ENCODE measurements around the gene GPR180.

The GPR180 gene

DNA sequence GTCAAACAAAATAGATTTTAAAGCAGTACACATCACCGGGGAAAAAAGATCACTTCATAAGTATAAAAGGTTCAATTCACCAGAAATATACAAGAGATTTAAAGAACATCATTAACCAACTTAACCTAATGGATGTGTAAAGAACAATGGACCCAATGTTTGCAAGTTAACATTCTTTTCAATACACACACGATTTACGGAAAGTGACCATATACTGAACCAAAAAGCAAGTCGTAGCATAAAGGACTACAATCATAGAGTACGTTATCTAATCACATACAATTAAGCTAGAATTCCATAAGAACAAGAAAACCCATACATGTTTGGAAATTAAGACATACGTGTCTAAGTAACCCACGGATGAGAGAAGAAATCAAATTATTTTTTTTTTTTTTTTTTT lies 15.3 kb upstream of the GPR180 start:
- H3K36me3 Mint-ChIP-seq = peaks cover 39% of the 10 kb centered on the region

DNA sequence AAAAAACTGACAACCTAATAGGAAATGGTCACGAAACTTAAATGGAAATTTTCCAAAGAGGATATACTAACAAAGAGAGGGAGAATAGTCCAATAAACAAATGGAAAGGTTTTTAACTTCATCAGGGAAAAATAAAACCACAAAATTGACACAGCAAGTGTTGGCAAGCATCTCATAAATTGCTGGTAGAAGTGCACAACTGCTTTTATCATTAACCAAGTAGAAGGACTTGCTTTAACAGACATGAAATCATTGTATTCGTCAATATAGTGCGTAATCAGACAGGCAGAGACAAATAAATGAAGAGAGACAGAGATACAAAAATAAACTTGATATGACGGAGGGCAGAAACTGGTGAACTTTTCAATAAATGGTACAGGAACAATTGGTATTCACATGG lies 13.1 kb upstream of the GPR180 start:
- H3K4me1 Mint-ChIP-seq = peaks cover 52% of the 10 kb centered on the region
- H3K27ac Mint-ChIP-seq = no peak overlapping the region
- peak overlapping the region; percentile 16 for H3K4me3 Mint-ChIP-seq

More for the DNA sequence above, 15.3 kb upstream of the GPR180 start:
- H3K27ac Mint-ChIP-seq = peak overlapping the region; percentile 47
- H3K4me3 Mint-ChIP-seq = no peak overlapping the region
- no peaks in the 10 kb centered on the region for H3K27me3 Mint-ChIP-seq
- H3K4me1 Mint-ChIP-seq = peaks cover 42% of the 10 kb centered on the region
- no peaks in the 10 kb centered on the region for H3K9me3 Mint-ChIP-seq

GRCh38 chr13:94590744-94591143 lies 10.9 kb upstream of the GPR180 start:
- peaks cover 36% of the 10 kb centered on the region for H3K36me3 Mint-ChIP-seq

More for the DNA sequence above, 13.1 kb upstream of the GPR180 start:
- Mint-ChIP-seq H3K27me3 (no peaks in the 10 kb centered on the region), H3K36me3 (peaks cover 36% of the 10 kb centered on the region), H3K9me3 (no peaks in the 10 kb centered on the region)

GRCh38 chr13:94595001-94595949 lies 6.4 kb upstream of the GPR180 start:
- Mint-ChIP-seq H3K4me3 (peak overlapping the region; percentile 92), H3K36me3 (peaks cover 14% of the 10 kb centered on the region), H3K9me3 (no peaks in the 10 kb centered on the region), H3K4me1 (peaks cover 42% of the 10 kb centered on the region), H3K27me3 (no peaks in the 10 kb centered on the region), H3K27ac (peak overlapping the region; percentile 98)

More at GRCh38 chr13:94590744-94591143, 10.9 kb upstream of the GPR180 start:
- peaks cover 60% of the 10 kb centered on the region for H3K4me1 Mint-ChIP-seq
- peak overlapping the region; percentile 67 for H3K4me3 Mint-ChIP-seq
- H3K27me3 Mint-ChIP-seq = no peaks in the 10 kb centered on the region
- H3K27ac Mint-ChIP-seq = peak overlapping the region; percentile 79
- no peaks in the 10 kb centered on the region for H3K9me3 Mint-ChIP-seq

GRCh38 chr13:94595950-94596574 lies 5.6 kb upstream of the GPR180 start, which contains the start of gene TGDS:
TGDS (minus strand) TSS chr13:94596152; CDS start chr13:94596136, 16 bp downstream.
- Mint-ChIP-seq H3K36me3 (peaks cover 11% of the 10 kb centered on the region), H3K9me3 (no peaks in the 10 kb centered on the region), H3K27ac (peak within 1 kb of the TSS; percentile 98), H3K4me3 (peak within 1 kb of the TSS; percentile 92), H3K27me3 (no peaks in the 10 kb centered on the region), H3K4me1 (peaks cover 42% of the 10 kb centered on the region)

GRCh38 chr13:94596575-94596971 lies 5.1 kb upstream of the GPR180 start:
- no peaks in the 10 kb centered on the region for H3K27me3 Mint-ChIP-seq
- peak overlapping the region; percentile 87 for H3K27ac Mint-ChIP-seq
- H3K4me3 Mint-ChIP-seq = peak overlapping the region; percentile 92
- no peaks in the 10 kb centered on the region for H3K9me3 Mint-ChIP-seq
- peaks cover 11% of the 10 kb centered on the region for H3K36me3 Mint-ChIP-seq
- peaks cover 46% of the 10 kb centered on the region for H3K4me1 Mint-ChIP-seq

- peaks cover 7% of the 10 kb centered on the region for H3K36me3 Mint-ChIP-seq
- H3K9me3 Mint-ChIP-seq = no peaks in the 10 kb centered on the region
- no peaks in the 10 kb centered on the region for H3K27me3 Mint-ChIP-seq
- H3K4me3 Mint-ChIP-seq = no peak overlapping the region
- H3K27ac Mint-ChIP-seq = peak overlapping the region; percentile 62
- H3K4me1 Mint-ChIP-seq = peaks cover 47% of the 10 kb centered on the region
These were observed 3.4 kb upstream of the GPR180 start for GRCh38 chr13:94598281-94598680.

DNA sequence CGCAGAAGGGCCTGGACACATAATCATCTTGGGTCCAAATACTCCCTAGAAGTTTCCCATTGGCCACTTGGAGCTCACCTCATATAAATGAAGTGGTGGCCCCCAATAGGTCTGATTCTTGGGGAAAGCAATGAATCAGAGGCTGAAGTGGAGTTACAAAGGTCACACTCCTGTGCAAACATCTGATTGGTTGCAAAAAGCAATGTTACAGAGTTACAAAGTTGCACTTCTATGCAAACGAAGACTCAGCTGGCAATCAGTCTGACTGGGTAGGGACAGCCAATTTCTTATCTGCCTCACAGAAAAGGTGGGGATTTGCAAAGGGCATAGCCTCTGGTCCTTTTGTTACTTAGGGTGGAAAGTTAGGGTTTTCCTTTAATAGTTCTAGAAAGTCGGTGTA lies 1.8 kb upstream of the GPR180 start:
- Mint-ChIP-seq H3K9me3 (no peaks in the 10 kb centered on the region), H3K27ac (no peak overlapping the region), H3K27me3 (no peaks in the 10 kb centered on the region), H3K4me1 (peaks cover 35% of the 10 kb centered on the region), H3K36me3 (peaks cover 1% of the 10 kb centered on the region), H3K4me3 (peak overlapping the region; percentile 11)

GRCh38 chr13:94602467-94602866 lies 810 bp downstream of the GPR180 start:
- H3K9me3 Mint-ChIP-seq = no peaks in the 10 kb centered on the region
- peak overlapping the region; percentile 62 for H3K27ac Mint-ChIP-seq
- H3K4me3 Mint-ChIP-seq = peak overlapping the region; percentile 87
- no peaks in the 10 kb centered on the region for H3K27me3 Mint-ChIP-seq
- H3K4me1 Mint-ChIP-seq = peaks cover 39% of the 10 kb centered on the region
- H3K36me3 Mint-ChIP-seq = no peaks in the 10 kb centered on the region

GRCh38 chr13:94607056-94607455 lies 5.4 kb downstream of the GPR180 start:
- Mint-ChIP-seq H3K9me3 (no peaks in the 10 kb centered on the region), H3K27me3 (no peaks in the 10 kb centered on the region), H3K4me3 (no peak overlapping the region), H3K4me1 (peaks cover 38% of the 10 kb centered on the region), H3K36me3 (peaks cover 1% of the 10 kb centered on the region), H3K27ac (peak overlapping the region; percentile 15)

GRCh38 chr13:94607939-94608338 lies 6.3 kb downstream of the GPR180 start:
- Mint-ChIP-seq H3K4me1 (peaks cover 31% of the 10 kb centered on the region), H3K36me3 (peaks cover 2% of the 10 kb centered on the region), H3K27ac (peak overlapping the region; percentile 18), H3K27me3 (no peaks in the 10 kb centered on the region), H3K9me3 (no peaks in the 10 kb centered on the region), H3K4me3 (no peak overlapping the region)

- H3K27me3 Mint-ChIP-seq = no peaks in the 10 kb centered on the region
- H3K27ac Mint-ChIP-seq = peak overlapping the region; percentile 12
- peaks cover 27% of the 10 kb centered on the region for H3K4me1 Mint-ChIP-seq
- H3K36me3 Mint-ChIP-seq = peaks cover 3% of the 10 kb centered on the region
- no peaks in the 10 kb centered on the region for H3K9me3 Mint-ChIP-seq
- no peak overlapping the region for H3K4me3 Mint-ChIP-seq
These were observed 6.9 kb downstream of the GPR180 start for GRCh38 chr13:94608586-94608985.

GRCh38 chr13:94609196-94609595 lies 7.5 kb downstream of the GPR180 start:
- peak overlapping the region; percentile 23 for H3K27ac Mint-ChIP-seq
- H3K9me3 Mint-ChIP-seq = no peaks in the 10 kb centered on the region
- H3K4me3 Mint-ChIP-seq = no peak overlapping the region
- H3K36me3 Mint-ChIP-seq = peaks cover 3% of the 10 kb centered on the region
- peaks cover 27% of the 10 kb centered on the region for H3K4me1 Mint-ChIP-seq
- H3K27me3 Mint-ChIP-seq = no peaks in the 10 kb centered on the region

DNA sequence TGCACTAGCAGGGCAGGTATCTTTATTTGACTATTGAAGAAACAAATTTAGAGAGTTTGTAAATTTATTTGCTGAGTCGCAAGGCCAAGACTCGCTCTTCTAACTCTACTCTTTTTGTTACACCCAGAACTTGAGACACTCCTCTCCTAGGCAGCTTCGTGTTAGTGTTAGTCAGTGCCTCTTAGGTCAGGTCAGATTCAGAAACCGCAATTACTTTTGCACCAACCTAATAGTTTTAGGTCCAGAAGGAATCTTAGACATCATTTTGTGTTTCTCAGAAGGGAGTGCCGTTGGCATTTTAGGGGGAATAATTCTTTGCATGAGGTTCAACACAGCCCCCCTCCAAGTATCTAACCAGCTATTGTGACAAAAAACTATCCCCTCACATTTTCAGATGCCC lies 8.8 kb downstream of the GPR180 start:
- no peaks in the 10 kb centered on the region for H3K9me3 Mint-ChIP-seq
- peaks cover 3% of the 10 kb centered on the region for H3K36me3 Mint-ChIP-seq
- no peaks in the 10 kb centered on the region for H3K27me3 Mint-ChIP-seq
- H3K27ac Mint-ChIP-seq = no peak overlapping the region
- H3K4me3 Mint-ChIP-seq = no peak overlapping the region
- peaks cover 28% of the 10 kb centered on the region for H3K4me1 Mint-ChIP-seq

- peaks cover 3% of the 10 kb centered on the region for H3K36me3 Mint-ChIP-seq
- H3K9me3 Mint-ChIP-seq = no peaks in the 10 kb centered on the region
- peaks cover 30% of the 10 kb centered on the region for H3K4me1 Mint-ChIP-seq
- H3K27ac Mint-ChIP-seq = no peak overlapping the region
- H3K27me3 Mint-ChIP-seq = no peaks in the 10 kb centered on the region
- no peak overlapping the region for H3K4me3 Mint-ChIP-seq
These were observed 10.4 kb downstream of the GPR180 start for GRCh38 chr13:94612050-94612449.

GRCh38 chr13:94613051-94613450 lies 11.4 kb downstream of the GPR180 start:
- Mint-ChIP-seq H3K9me3 (no peaks in the 10 kb centered on the region), H3K27ac (no peak overlapping the region)

More at GRCh38 chr13:94613051-94613450, 11.4 kb downstream of the GPR180 start:
- Mint-ChIP-seq H3K36me3 (peaks cover 3% of the 10 kb centered on the region), H3K27me3 (no peaks in the 10 kb centered on the region), H3K4me3 (no peak overlapping the region), H3K4me1 (peaks cover 23% of the 10 kb centered on the region)
